ENCODE results near the gene PNP.
"Not testable (repeated sequence)": the region's sequence is repeated elsewhere in the genome, so short reads cannot be mapped to it uniquely, and the experiment has no call there.

The PNP gene

GRCh38 chr14:20469242-20469889, at the start of gene PNP:
Gene PNP (plus strand): TSS chr14:20469406. CDS start chr14:20469525, 119 bp downstream.
- DNase-seq (ENCODE audit: low spot score) (peak; percentile 74), FAIRE-seq (no peak)

DNA sequence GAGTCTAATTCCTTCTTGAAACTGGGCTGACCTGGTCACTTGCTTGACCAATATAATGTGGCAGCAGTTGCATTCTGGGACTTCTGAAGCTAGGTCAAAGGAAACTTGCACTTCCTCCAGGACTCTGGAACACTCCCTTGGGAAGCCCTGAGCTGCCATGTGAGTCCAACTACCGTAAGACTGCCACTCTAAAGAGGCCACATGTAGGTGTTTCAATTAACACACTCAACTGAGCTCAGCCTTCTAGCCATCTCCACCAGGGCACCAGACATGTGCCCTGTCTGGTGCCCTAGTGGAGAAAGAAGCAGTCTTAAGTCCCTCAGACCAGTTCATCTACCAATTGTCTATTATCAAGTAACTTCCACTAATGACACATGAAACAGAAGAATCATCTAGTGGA, 49.8 kb upstream of the PNP start:
- DNase-seq (ENCODE audit: low spot score) = no peak
- no peak for FAIRE-seq

- no peak for DNase-seq (ENCODE audit: low spot score)
- FAIRE-seq = no peak
Observed at GRCh38 chr14:20421267-20421666, 47.9 kb upstream of the PNP start.

- DNase-seq (ENCODE audit: low spot score) (no peak), FAIRE-seq (no peak)
Observed at GRCh38 chr14:20422886-20423285, 46.3 kb upstream of the PNP start.

GRCh38 chr14:20424851-20425250, 44.4 kb upstream of the PNP start:
- FAIRE-seq (no peak), DNase-seq (ENCODE audit: low spot score) (no peak)

- DNase-seq (ENCODE audit: low spot score) = peak; percentile 40
- peak; percentile 58 for FAIRE-seq
Observed at GRCh38 chr14:20427231-20428009, 41.8 kb upstream of the PNP start.

DNA sequence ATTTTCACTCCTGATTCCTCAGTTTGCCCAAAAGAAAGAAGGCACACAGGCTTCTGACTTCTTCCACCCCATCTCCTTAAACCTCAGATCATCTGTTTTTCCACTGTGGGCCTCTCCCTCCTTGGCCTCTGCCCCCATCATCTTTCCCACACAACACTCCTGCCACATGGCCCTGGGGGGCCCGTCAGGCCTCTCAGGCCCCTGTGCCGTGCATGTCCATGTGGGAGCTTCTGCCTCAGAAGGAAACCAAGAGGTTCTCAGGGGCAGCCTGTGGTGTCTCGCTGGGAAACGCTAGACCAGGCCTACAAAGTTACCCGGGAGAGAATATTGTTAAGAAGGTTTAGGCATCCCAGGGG, 41.2 kb upstream of the PNP start:
- no peak for DNase-seq (ENCODE audit: low spot score)
- FAIRE-seq = no peak

- FAIRE-seq (no peak), DNase-seq (ENCODE audit: low spot score) (no peak)
Observed at GRCh38 chr14:20428802-20429201, 40.4 kb upstream of the PNP start.

DNA sequence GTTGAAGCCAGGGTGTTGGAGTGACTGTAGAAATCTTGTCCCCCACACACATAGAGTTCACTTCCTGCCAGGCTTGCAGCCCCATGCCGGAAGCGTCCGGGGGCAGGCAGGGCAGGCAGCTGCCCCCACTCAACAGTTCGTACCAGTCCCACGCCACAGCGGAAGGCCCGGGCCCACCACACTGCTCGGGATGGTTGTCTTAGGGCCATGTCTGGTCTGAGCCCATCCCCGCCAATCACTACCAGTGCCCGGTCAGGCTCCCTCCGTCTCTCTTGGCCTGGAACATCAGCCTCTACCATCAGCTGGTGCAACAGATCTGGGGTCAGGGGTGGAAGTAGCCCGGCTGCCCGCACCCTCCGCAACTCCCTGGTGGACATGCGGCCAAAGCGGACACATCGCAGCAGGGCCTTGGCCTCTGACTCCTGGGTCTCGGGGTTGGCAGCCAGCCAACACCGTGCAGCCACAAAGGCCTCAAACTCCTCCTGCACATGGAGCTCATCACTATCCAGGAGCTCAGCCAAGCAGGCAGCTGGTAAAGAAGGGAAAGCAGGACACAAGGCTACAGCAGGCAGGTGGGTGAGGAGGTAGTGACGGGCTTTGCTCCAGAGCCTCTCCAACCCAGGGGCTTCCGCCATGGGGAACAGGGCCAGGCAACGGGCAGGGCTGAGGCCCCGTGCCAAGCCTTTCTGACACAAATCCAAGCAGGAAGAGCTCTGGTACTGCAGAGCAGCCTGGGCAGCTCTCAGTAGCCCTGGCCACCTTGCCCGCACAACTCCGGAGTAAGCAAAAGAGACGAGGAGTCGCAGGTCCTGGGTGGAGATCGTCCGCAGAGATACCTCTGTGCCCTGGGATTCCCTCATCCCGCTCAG, 39.2 kb upstream of the PNP start:
- no peak for DNase-seq (ENCODE audit: low spot score)
- no peak for FAIRE-seq

DNA sequence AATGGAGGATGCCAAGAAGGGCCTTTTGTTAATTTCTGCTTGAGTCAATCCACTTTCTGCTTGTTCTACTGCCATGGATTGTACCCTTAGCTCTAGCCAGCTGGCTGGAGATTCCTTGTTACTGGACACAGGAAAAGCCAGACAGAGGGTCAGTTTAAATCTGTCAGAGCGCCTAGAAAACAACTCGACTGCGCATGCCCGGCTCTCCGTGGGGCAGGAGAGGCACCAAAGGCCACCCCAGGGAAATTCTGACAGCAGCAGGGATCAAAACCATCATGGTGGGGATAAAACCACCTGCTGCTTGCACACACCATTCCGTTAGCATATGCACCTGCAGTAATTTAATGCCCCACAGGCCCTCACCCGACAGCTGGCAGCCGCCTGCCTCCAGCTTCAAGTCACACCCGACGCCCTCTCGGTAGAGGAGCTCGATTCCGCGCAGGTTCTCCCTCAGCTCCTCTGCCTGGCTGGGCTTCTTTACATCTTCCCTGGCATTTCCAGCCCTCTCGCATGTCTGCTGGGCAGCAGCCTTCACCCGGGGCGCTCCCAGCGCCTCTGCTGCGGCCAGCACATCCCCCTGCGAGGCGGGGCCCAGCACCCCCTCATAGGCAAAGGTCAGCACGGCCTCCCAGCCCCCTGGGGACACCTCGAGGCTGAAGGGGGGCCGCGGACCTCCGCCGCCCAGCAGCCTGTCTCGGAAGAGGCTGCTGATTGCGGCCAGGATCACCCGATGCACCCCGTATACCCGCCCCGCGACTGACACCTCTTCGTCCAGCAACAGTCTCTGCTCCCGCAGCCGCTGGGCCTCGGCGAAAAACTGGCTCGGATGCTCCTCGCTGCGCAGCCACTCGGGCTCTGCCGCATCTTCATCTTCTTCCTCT, 34.3 kb upstream of the PNP start:
- FAIRE-seq (no peak), DNase-seq (ENCODE audit: low spot score) (no peak)

GRCh38 chr14:20435582-20436362, 33.4 kb upstream of the PNP start, which contains the start of gene KLHL33:
Gene KLHL33 (minus strand): TSS chr14:20436166. CDS start chr14:20435811, 355 bp downstream.
- no peak for DNase-seq (ENCODE audit: low spot score)
- no peak for FAIRE-seq

DNA sequence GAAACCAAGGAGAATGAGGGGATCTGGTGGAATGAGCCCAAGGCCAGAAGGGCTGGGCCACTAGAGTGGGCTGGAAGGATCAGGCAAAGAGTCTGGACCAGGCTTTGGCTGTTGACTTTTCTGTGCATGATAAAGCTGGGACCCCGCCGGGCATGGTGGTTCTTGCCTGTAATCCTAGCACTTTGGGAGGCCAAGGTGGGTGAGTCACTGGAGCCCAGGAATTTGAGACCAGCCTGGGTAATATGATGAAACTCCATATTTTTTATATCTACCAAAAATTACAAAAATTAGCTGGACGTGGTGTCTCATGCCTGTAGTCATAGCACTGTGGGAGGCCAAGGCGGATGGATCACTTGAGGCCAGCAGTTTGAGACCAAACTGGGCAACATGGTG, 32.8 kb upstream of the PNP start:
- FAIRE-seq (no peak), DNase-seq (ENCODE audit: low spot score) (no peak)

DNA sequence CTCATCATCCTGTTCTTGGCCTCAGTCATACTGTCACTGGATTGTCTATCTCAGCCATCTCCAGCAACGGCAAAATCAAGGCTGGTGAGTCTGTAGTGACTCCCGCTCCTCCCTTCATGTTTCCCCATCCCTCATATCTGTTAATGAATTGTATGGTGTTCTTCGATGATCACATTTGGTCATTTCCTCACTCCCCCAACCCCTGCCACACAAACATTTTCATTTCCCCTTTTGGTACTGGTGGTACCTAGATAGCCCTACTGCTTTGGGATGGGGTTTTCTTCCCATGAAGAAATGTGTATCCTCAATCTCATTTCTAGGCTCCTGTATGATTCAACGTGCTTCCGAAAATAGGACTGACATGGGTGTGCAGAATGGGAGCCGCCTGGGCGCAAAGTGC, 30.5 kb upstream of the PNP start:
- FAIRE-seq (no peak), DNase-seq (ENCODE audit: low spot score) (no peak)

GRCh38 chr14:20440465-20440864, 28.7 kb upstream of the PNP start:
- no peak for FAIRE-seq
- DNase-seq (ENCODE audit: low spot score) = no peak

- DNase-seq (ENCODE audit: low spot score) (no peak), FAIRE-seq (no peak)
Observed at GRCh38 chr14:20440882-20441281, 28.3 kb upstream of the PNP start.

DNA sequence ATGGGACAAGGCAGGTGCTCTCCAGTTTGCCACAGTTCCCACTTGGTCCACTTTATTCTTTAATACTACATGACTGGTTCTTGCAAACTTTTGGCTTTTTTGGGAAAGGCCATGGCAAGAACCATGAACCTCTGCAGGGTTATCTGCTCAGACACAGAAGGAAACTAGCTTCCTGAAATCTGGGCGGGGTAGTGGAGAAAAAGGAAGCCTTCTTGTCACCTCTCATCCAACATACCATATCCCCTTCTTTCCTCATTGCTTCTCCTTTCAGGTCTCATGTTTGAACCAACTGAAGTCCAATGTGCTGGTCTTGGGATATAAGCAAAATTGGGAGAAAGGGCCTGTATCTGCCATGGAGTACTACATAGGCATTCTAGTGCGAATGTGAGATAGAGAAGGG, 27.7 kb upstream of the PNP start:
- FAIRE-seq = no peak

DNA sequence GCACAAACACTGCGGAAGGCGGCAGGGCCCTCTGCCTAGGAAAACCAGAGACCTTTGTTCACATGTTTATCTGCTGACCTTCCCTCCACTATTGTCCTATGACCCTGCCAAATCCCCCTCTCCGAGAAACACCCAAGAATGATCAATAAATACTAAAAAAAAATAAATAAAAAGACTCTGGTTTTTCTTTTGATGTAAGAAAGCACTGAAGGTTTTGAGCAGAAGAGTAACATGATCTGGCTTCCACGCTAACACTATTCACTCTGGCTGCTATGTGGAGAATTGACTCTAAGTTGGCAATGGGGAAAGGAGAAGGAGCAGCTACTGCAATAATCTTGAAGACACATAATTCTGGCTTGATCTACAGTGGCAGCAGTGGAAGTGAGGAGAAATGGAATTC, 25.6 kb upstream of the PNP start:
- DNase-seq (ENCODE audit: low spot score); FAIRE-seq: not testable (repeated sequence)

More for the DNA sequence above, 27.7 kb upstream of the PNP start:
- no peak for DNase-seq (ENCODE audit: low spot score)

DNA sequence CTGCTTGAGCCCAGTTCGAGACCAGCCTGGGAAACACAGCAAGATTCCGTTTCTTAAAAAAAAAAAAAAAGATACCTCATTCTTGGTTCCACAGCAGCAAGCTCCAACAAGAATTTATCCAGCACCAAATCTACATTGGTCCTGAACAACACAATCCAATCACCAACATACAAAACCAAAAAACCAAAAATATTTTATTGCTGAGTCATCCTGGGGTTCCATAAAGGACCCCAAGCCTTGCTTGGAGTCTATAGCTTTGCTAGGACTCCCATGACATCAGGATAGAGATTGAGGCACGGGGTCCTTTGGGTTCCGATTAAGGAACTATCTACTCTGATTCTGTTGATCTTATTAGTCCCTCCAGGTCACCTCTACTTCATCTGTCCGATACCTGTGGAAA, 22.3 kb upstream of the PNP start:
- DNase-seq (ENCODE audit: low spot score) = no peak
- FAIRE-seq = no peak

- DNase-seq (ENCODE audit: low spot score); FAIRE-seq: not testable (repeated sequence)
Observed at GRCh38 chr14:20452831-20453230, 16.4 kb upstream of the PNP start.

All from RCC 7860 (cell line).